HEK293 (cell line): ENCODE results near the gene ASAP2.

ENCODE experiments used
- KLF9 ChIP-seq: fragments of 450-650 bp; formaldehyde crosslinking; IDR thresholded peaks from 2 replicates; pipeline ENCODE4 v1.5.1; 2016; ENCODE audit warnings: missing biosample characterization, missing genetic modification characterization, low read depth
- MZF1 ChIP-seq: fragments of 450-650 bp; formaldehyde crosslinking; IDR thresholded peaks from 2 replicates; pipeline ENCODE4 v1.5.1; 2017; ENCODE audit warnings: missing biosample characterization, missing genetic modification characterization, borderline replicate concordance
- SP2 ChIP-seq: fragments of 450-650 bp; formaldehyde crosslinking; IDR thresholded peaks from 2 replicates; pipeline ENCODE4 v1.5.1; 2016; ENCODE audit warnings: missing biosample characterization, missing genetic modification characterization
- TCF7L2 ChIP-seq: IDR thresholded peaks from 2 replicates; pipeline ENCODE4 v1.6.1; 2011; ENCODE audit warnings: low read depth, mild to moderate bottlenecking, inconsistent platforms, low read length, moderate library complexity, borderline replicate concordance
- YY1 ChIP-seq: fragments of 450-650 bp; formaldehyde crosslinking; IDR thresholded peaks from 2 replicates; pipeline ENCODE4 v1.5.1; 2018; ENCODE audit warnings: missing biosample characterization, missing genetic modification characterization
- ZNF174 ChIP-seq: fragments of 450-650 bp; formaldehyde crosslinking; IDR thresholded peaks from 2 replicates; pipeline ENCODE4 v1.5.0; 2017; ENCODE audit warnings: missing biosample characterization, mild to moderate bottlenecking, missing genetic modification characterization
- ZNF274 ChIP-seq, 2 experiments: fragments of 200-500 bp in 1 of 2; fragments of 450-650 bp in 1 of 2; sonication (Bioruptor generic) in 1 of 2; formaldehyde crosslinking in 1 of 2; IDR thresholded peaks; 2 replicates each; pipeline versions ENCODE4 v1.5.1 to v1.6.1; 2014 to 2016; ENCODE audit warnings: borderline replicate concordance in 1 of 2, inconsistent platforms in 1 of 2, low read length in 1 of 2, missing biosample characterization in 1 of 2, missing genetic modification characterization in 1 of 2
- ZNF302 ChIP-seq: fragments of 450-650 bp; formaldehyde crosslinking; IDR thresholded peaks from 2 replicates; pipeline ENCODE4 v1.5.1; 2016; ENCODE audit warnings: missing biosample characterization, missing genetic modification characterization, low read depth
- ZNF423 ChIP-seq: fragments of 450-650 bp; formaldehyde crosslinking; IDR thresholded peaks from 2 replicates; pipeline ENCODE4 v1.5.1; 2016; ENCODE audit warnings: missing biosample characterization, missing genetic modification characterization
- ZNF747 ChIP-seq: fragments of 450-650 bp; formaldehyde crosslinking; IDR thresholded peaks from 2 replicates; pipeline ENCODE4 v1.5.1; 2016; ENCODE audit warnings: missing biosample characterization, missing genetic modification characterization
- TF ChIP-seq, protein P1 (sequence below): fragments of 450-650 bp; formaldehyde crosslinking; IDR thresholded peaks from 2 replicates; pipeline ENCODE4 v1.5.1; 2016; ENCODE audit warnings: missing biosample characterization, missing genetic modification characterization
- TF ChIP-seq, protein P2 (sequence below): fragments of 450-650 bp; formaldehyde crosslinking; IDR thresholded peaks from 2 replicates; pipeline ENCODE4 v1.5.1; 2016; ENCODE audit warnings: missing biosample characterization, missing genetic modification characterization, low read depth

DNA sequence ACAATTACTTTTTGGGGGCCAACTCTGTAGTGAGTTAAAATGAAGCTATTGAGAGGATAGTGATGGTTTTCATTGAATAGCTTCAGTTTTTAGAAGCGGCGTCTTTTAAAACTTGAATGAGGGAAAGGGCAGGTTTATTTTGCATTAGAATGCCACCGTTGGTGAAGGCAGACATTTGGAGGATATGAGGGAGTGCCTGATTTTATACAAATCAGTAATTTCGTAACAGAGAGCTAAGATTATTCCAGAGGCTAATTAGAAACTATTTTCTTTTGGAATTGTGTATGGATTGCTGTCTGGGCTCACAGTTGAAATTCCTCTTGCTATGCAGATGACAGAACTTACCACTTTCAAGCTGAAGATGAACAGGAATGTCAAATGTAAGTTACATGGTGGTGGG is 149.1 kb downstream of the ASAP2 start:
- TF ChIP-seq SP2 = no peak
- TF ChIP-seq, protein P1, sequence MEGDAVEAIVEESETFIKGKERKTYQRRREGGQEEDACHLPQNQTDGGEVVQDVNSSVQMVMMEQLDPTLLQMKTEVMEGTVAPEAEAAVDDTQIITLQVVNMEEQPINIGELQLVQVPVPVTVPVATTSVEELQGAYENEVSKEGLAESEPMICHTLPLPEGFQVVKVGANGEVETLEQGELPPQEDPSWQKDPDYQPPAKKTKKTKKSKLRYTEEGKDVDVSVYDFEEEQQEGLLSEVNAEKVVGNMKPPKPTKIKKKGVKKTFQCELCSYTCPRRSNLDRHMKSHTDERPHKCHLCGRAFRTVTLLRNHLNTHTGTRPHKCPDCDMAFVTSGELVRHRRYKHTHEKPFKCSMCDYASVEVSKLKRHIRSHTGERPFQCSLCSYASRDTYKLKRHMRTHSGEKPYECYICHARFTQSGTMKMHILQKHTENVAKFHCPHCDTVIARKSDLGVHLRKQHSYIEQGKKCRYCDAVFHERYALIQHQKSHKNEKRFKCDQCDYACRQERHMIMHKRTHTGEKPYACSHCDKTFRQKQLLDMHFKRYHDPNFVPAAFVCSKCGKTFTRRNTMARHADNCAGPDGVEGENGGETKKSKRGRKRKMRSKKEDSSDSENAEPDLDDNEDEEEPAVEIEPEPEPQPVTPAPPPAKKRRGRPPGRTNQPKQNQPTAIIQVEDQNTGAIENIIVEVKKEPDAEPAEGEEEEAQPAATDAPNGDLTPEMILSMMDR (tag by site-specific recombination) = no peak
- no peak for TF ChIP-seq TCF7L2
- TF ChIP-seq KLF9 (tag by site-specific recombination) = no peak
- TF ChIP-seq MZF1 (tag by site-specific recombination) = no peak
- TF ChIP-seq ZNF174 (tag by site-specific recombination) = no peak
- no peak for TF ChIP-seq YY1 (tag by site-specific recombination)
- no peak for TF ChIP-seq ZNF274 (IDR thresholded peaks at IDR 0.05; ENCODE audit: low read length)
- TF ChIP-seq ZNF274 (tag by site-specific recombination; IDR thresholded peaks at IDR 0.05; ENCODE audit: borderline replicate concordance) = no peak
- TF ChIP-seq, protein P2, sequence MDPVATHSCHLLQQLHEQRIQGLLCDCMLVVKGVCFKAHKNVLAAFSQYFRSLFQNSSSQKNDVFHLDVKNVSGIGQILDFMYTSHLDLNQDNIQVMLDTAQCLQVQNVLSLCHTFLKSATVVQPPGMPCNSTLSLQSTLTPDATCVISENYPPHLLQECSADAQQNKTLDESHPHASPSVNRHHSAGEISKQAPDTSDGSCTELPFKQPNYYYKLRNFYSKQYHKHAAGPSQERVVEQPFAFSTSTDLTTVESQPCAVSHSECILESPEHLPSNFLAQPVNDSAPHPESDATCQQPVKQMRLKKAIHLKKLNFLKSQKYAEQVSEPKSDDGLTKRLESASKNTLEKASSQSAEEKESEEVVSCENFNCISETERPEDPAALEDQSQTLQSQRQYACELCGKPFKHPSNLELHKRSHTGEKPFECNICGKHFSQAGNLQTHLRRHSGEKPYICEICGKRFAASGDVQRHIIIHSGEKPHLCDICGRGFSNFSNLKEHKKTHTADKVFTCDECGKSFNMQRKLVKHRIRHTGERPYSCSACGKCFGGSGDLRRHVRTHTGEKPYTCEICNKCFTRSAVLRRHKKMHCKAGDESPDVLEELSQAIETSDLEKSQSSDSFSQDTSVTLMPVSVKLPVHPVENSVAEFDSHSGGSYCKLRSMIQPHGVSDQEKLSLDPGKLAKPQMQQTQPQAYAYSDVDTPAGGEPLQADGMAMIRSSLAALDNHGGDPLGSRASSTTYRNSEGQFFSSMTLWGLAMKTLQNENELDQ (tag by site-specific recombination) = no peak
- no peak for TF ChIP-seq ZNF423
- no peak for TF ChIP-seq ZNF302 (tag by site-specific recombination)
- no peak for TF ChIP-seq ZNF747
